ENCODE results near the gene BCL3.
"Not testable (repeated sequence)": the region's sequence is repeated elsewhere in the genome, so short reads cannot be mapped to it uniquely, and the experiment has no call there.

BCL3 gene

DNA sequence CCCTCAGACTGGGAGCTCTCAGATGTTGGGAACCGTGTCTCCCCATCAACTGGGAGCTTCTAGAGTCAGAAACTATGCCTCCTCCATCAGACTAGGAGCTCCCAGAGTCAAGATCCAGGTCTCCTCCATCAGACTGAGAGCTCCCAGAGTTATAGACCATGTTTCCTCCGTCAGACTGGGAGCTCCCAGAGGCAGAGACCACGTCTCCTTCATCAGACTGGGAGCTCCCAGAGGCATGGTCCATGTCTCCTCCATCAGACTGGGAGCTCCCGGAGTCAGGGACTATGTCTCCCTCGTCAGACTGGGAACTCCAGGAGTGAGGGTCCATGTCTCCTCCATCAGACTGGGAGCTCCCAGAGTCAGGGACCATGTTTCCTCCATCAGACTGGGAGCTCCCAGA is 39.6 kb upstream of the BCL3 start:
- Histone ChIP-seq H3K4me1 (ENCODE audit: control insufficient read depth, insufficient read depth, low read length, poor library complexity, severe bottlenecking) (no peaks in the 10 kb centered on the region), H3K36me3 (ENCODE audit: control insufficient read depth, insufficient read depth, low read length) (no peaks in the 10 kb centered on the region), H3K4me3 (ENCODE audit: insufficient read depth, low read depth, low read length, poor library complexity, severe bottlenecking) (no peak overlapping the region), H3K27me3 (replicated peaks; ENCODE audit: control insufficient read depth, insufficient read depth, low read length, poor library complexity, severe bottlenecking) (no peaks in the 10 kb centered on the region), H3K27ac (ENCODE audit: insufficient read depth, low read length, poor library complexity, severe bottlenecking) (no peak overlapping the region), H3K9me3 (ENCODE audit: control insufficient read depth, low read length) (no peaks in the 10 kb centered on the region)
- no peak for DNase-seq

DNA sequence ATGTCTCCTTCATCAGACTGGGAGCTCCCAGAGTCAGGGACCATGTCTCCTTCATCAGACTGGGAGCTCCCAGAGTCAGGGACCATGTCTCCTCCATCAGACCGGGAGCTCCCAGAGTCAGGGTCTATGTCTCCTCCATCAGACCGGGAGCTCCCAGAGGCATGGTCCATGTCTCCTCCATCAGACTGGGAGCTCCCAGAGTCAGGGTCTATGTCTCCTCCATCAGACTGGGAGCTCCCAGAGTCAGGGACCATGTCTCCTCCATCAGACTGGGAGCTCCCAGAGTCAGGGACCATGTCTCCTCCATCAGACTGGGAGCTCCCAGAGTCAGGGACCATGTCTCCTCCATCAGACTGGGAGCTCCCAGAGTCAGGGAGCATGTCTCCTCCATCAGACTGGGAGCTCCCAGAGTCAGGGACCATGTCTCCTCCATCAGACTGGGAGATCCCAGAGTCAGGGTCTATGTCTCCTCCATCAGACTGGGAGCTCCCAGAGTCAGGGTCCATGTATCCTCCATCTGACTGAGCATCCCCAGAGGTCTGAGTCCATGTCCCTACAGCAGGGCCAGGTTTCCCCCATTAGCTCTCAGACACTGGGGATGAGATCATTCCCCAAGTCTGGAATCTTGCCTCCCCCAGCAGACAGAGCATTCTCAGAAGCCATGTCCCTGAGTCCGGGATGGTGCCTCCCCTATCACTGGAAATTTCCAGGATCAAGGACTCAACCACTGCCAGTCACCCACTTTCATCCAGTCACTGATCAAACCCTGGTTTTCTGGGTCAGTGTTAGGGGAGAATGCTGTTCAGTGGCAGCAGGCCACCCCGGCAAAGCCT is 38.9 kb upstream of the BCL3 start:
- not testable (repeated sequence) for DNase-seq; H3K27ac ChIP-seq (ENCODE audit: insufficient read depth, low read length, poor library complexity, severe bottlenecking); H3K4me3 ChIP-seq (ENCODE audit: insufficient read depth, low read depth, low read length, poor library complexity, severe bottlenecking); H3K4me1 ChIP-seq (ENCODE audit: control insufficient read depth, insufficient read depth, low read length, poor library complexity, severe bottlenecking); H3K36me3 ChIP-seq (ENCODE audit: control insufficient read depth, insufficient read depth, low read length); H3K27me3 ChIP-seq (replicated peaks; ENCODE audit: control insufficient read depth, insufficient read depth, low read length, poor library complexity, severe bottlenecking); H3K9me3 ChIP-seq (ENCODE audit: control insufficient read depth, low read length)

DNA sequence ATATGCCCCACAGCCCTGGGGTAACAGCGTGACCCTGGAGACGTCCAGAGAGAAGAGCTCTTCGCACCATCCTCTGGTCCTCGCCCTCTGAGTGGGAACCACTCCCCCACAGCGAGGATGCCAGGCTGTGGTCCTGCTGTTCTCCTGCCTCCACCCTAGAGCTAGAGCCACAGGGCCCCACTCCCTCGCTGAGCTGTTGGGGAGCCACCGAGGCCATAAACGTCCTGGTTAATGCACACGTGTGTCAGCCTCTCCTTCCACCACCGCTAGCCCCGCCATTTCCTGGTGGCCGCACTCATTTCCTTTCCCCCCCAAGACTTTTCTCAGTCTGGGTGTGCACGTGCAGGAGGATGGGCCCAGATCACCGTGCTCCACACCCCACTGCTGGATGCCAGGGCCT is 38.0 kb upstream of the BCL3 start:
- Histone ChIP-seq H3K4me1 (ENCODE audit: control insufficient read depth, insufficient read depth, low read length, poor library complexity, severe bottlenecking) (no peaks in the 10 kb centered on the region), H3K9me3 (ENCODE audit: control insufficient read depth, low read length) (no peaks in the 10 kb centered on the region), H3K27ac (ENCODE audit: insufficient read depth, low read length, poor library complexity, severe bottlenecking) (no peak overlapping the region), H3K36me3 (ENCODE audit: control insufficient read depth, insufficient read depth, low read length) (no peaks in the 10 kb centered on the region), H3K4me3 (ENCODE audit: insufficient read depth, low read depth, low read length, poor library complexity, severe bottlenecking) (no peak overlapping the region), H3K27me3 (replicated peaks; ENCODE audit: control insufficient read depth, insufficient read depth, low read length, poor library complexity, severe bottlenecking) (no peaks in the 10 kb centered on the region)
- DNase-seq = no peak

DNA sequence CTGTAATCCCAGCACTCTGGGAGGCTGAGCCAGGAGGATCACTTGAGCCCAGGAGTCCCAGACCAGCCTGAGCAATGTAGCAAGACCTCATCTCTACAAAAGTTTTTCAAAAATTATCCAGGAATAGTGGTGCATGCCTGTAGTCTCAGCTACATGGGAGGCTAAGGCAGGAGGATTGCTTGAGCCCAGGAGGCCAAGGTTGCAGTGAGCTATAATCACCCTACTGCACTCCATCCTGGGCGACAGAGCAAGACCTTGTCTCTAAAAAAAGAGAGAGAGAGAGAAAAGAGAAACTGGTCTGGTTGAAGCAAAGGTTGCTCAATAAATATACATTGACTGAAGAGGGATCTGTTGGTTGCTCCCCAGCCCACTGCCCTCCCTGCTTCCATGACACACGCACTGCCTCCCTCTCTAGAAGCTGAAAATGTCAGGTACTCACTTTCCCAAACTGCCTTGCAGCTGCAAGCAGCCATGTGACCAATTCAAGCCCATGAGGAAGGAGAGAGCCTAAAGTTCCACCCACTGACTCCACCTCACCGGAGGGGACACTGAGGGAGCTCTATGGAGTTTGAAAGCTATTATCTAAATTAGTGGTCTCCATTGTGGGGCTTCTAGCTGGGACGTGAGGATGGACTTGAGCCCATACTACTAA is 35.5 kb upstream of the BCL3 start:
- no peaks in the 10 kb centered on the region for H3K27me3 ChIP-seq (replicated peaks; ENCODE audit: control insufficient read depth, insufficient read depth, low read length, poor library complexity, severe bottlenecking)
- no peak for DNase-seq
- no peak overlapping the region for H3K4me3 ChIP-seq (ENCODE audit: insufficient read depth, low read depth, low read length, poor library complexity, severe bottlenecking)
- no peaks in the 10 kb centered on the region for H3K4me1 ChIP-seq (ENCODE audit: control insufficient read depth, insufficient read depth, low read length, poor library complexity, severe bottlenecking)
- no peaks in the 10 kb centered on the region for H3K36me3 ChIP-seq (ENCODE audit: control insufficient read depth, insufficient read depth, low read length)
- H3K9me3 ChIP-seq (ENCODE audit: control insufficient read depth, low read length) = no peaks in the 10 kb centered on the region
- H3K27ac ChIP-seq (ENCODE audit: insufficient read depth, low read length, poor library complexity, severe bottlenecking) = no peak overlapping the region

DNA sequence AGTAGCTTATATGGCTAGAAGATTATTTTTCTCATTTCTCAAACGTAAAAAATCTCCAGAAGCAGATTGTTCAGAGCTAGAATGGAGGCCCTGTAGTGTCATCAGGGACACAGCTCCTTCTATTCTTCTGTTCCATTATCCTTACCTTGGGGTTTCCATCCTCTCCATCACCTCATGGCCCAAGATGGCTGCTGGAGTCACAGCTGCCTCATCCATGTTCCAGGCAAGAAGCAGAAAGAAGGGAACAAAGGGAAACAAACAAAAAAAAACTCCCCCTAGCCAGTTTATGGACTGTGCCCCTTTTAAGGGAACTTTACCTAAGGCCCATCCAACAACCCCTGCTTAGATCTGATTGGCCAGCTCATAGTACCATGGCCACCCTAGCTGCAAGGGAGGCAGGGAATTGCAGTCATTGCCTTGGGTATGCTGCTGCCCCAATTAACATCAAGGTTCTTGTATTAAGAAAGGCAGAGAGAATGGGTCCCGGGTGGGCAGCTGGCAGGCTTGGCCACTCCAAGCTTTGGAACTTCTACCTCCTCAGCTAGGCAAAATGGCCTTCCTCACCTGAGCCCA is 33.8 kb upstream of the BCL3 start:
- Histone ChIP-seq H3K9me3 (ENCODE audit: control insufficient read depth, low read length) (no peaks in the 10 kb centered on the region), H3K4me3 (ENCODE audit: insufficient read depth, low read depth, low read length, poor library complexity, severe bottlenecking) (no peak overlapping the region), H3K27me3 (replicated peaks; ENCODE audit: control insufficient read depth, insufficient read depth, low read length, poor library complexity, severe bottlenecking) (no peaks in the 10 kb centered on the region), H3K4me1 (ENCODE audit: control insufficient read depth, insufficient read depth, low read length, poor library complexity, severe bottlenecking) (no peaks in the 10 kb centered on the region), H3K36me3 (ENCODE audit: control insufficient read depth, insufficient read depth, low read length) (no peaks in the 10 kb centered on the region), H3K27ac (ENCODE audit: insufficient read depth, low read length, poor library complexity, severe bottlenecking) (no peak overlapping the region)
- no peak for DNase-seq

DNA sequence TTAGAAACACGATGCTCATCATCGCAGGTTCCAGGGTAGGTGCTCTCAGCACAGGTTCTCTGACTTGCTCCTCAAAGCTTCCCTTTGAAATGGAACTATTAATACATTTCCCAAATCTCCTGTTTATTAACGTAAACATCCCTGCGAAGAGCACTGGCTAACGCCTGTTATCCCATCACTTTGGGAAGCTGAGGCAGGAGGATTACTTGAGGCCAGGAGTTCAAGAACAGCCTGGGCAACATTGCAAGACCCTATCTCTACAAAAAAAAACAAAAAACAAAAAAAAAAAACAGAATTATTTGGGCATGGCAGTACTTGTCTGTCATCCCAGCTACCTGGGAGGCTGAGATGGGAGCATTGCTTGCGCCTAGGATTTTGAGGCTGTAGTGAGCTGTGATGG is 30.9 kb upstream of the BCL3 start:
- Histone ChIP-seq H3K36me3 (ENCODE audit: control insufficient read depth, insufficient read depth, low read length) (no peaks in the 10 kb centered on the region), H3K4me3 (ENCODE audit: insufficient read depth, low read depth, low read length, poor library complexity, severe bottlenecking) (no peak overlapping the region), H3K9me3 (ENCODE audit: control insufficient read depth, low read length) (no peaks in the 10 kb centered on the region), H3K4me1 (ENCODE audit: control insufficient read depth, insufficient read depth, low read length, poor library complexity, severe bottlenecking) (no peaks in the 10 kb centered on the region), H3K27me3 (replicated peaks; ENCODE audit: control insufficient read depth, insufficient read depth, low read length, poor library complexity, severe bottlenecking) (no peaks in the 10 kb centered on the region), H3K27ac (ENCODE audit: insufficient read depth, low read length, poor library complexity, severe bottlenecking) (no peak overlapping the region)
- DNase-seq = no peak

DNA sequence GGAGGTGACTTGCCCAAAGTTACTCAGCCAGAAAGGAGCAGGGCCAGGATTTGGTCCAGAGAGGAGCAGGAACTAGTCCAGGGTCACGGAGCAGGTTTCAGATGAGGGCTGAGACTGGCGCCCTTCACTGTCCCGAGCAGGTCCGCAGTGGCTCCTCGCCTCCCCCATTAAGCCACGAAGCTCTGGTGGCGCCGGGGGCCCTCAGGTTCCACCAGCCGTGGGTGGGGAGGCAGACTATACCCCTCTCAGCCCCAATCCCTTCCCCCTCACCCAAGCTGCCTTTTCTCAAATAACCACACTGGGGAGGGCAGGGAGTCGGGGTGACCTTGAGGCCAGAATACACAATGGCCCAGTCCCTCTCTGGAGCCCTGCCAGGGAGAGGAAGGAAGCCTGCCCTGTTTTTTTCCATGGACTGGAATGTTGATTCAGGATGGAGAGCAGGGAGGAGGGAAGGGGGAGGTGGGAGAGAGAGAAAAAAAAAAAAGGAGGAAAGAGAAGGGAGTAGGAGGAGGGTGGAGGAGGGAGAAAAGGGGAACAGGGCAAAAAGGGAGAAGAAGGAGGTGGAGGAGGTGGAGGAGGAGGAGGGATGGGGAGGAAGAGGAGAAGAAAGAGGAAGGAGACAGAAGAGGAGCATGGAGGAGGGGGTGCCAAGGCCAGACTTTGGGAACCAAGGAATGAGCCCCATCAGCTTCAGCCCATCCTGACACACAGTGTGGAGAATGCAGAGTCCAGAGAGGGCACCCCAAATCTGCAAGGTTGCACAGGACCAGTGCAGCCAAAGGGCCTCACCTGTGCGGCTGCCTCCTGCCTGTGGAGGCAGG is 29.9 kb upstream of the BCL3 start:
- H3K9me3 ChIP-seq (ENCODE audit: control insufficient read depth, low read length) = no peaks in the 10 kb centered on the region
- peaks cover 2% of the 10 kb centered on the region for H3K4me1 ChIP-seq (ENCODE audit: control insufficient read depth, insufficient read depth, low read length, poor library complexity, severe bottlenecking)
- H3K27ac ChIP-seq (ENCODE audit: insufficient read depth, low read length, poor library complexity, severe bottlenecking) = no peak overlapping the region
- DNase-seq = no peak
- no peaks in the 10 kb centered on the region for H3K36me3 ChIP-seq (ENCODE audit: control insufficient read depth, insufficient read depth, low read length)
- H3K27me3 ChIP-seq (replicated peaks; ENCODE audit: control insufficient read depth, insufficient read depth, low read length, poor library complexity, severe bottlenecking) = no peaks in the 10 kb centered on the region
- H3K4me3 ChIP-seq (ENCODE audit: insufficient read depth, low read depth, low read length, poor library complexity, severe bottlenecking) = no peak overlapping the region

DNA sequence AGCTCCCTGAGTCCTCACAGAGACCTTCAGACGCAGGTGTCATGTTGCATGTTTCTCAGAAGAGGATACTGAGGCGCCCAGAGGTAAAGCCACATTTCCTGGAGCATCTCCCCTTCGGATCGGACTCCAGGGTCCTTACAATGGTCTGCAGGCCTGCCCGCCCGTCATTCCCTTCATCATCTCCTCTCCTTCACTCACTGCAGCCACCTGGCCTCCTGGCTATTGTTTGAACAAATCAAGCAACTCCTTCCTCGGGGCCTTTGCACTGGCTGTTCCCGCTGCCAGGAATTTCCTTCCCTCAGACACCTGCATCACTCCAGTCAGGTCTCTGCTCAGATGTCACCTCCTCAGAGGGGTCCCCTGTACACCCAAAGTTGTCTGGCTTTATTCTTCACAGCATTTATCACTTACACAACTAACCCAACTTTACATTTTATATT is 29.2 kb upstream of the BCL3 start:
- peaks cover 7% of the 10 kb centered on the region for H3K4me1 ChIP-seq (ENCODE audit: control insufficient read depth, insufficient read depth, low read length, poor library complexity, severe bottlenecking)
- H3K27ac ChIP-seq (ENCODE audit: insufficient read depth, low read length, poor library complexity, severe bottlenecking) = no peak overlapping the region
- H3K27me3 ChIP-seq (replicated peaks; ENCODE audit: control insufficient read depth, insufficient read depth, low read length, poor library complexity, severe bottlenecking) = no peaks in the 10 kb centered on the region
- no peaks in the 10 kb centered on the region for H3K9me3 ChIP-seq (ENCODE audit: control insufficient read depth, low read length)
- no peak for DNase-seq
- no peak overlapping the region for H3K4me3 ChIP-seq (ENCODE audit: insufficient read depth, low read depth, low read length, poor library complexity, severe bottlenecking)
- no peaks in the 10 kb centered on the region for H3K36me3 ChIP-seq (ENCODE audit: control insufficient read depth, insufficient read depth, low read length)

DNA sequence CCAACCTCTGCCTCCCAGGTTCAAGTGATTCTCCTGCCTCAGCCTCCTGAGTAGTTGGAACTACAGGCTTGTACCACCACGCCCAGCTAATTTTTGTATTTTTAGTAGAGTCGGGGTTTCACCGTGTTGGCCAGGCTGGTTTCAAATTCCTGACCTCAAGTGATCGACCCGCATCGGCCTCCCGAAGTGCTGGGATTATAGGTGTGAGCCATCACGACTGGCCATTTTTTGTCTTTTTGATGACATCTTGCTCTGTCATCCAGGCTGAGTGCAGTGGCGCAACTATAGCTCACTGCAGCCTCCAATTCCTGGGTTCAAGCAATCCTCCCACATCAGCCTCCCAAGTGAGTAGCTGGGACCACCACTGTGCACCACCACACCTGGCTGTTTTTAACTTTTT is 28.1 kb upstream of the BCL3 start:
- not testable (repeated sequence) for H3K27ac ChIP-seq (ENCODE audit: insufficient read depth, low read length, poor library complexity, severe bottlenecking); H3K27me3 ChIP-seq (replicated peaks; ENCODE audit: control insufficient read depth, insufficient read depth, low read length, poor library complexity, severe bottlenecking); H3K36me3 ChIP-seq (ENCODE audit: control insufficient read depth, insufficient read depth, low read length); DNase-seq; H3K4me1 ChIP-seq (ENCODE audit: control insufficient read depth, insufficient read depth, low read length, poor library complexity, severe bottlenecking); H3K9me3 ChIP-seq (ENCODE audit: control insufficient read depth, low read length); H3K4me3 ChIP-seq (ENCODE audit: insufficient read depth, low read depth, low read length, poor library complexity, severe bottlenecking)

All from effector memory CD4-positive, alpha-beta T cell (primary cell).